Vagina (tissue), 2 donors: ENCODE measurements around the gene PAX2.

Source experiments
- CTCF ChIP-seq, 3 experiments: fragments of 450-650 bp in 2 of 3; fragments of 200-600 bp in 1 of 3; sonication (generic) in 1 of 3; IDR thresholded peaks; one replicate each; pipeline ENCODE4 v1.5.1; 2017 to 2019; ENCODE audit warnings: antibody characterized with exemption in 3 of 3, mild to moderate bottlenecking in 2 of 3, moderate library complexity in 2 of 3
- POLR2A ChIP-seq, 2 donors: fragments of 450-650 bp; IDR thresholded peaks; one replicate each; pipeline ENCODE4 v1.6.1; 2017; ENCODE audit warnings: antibody characterized with exemption in 2 of 2, mild to moderate bottlenecking in 2 of 2, moderate library complexity in 2 of 2
- POLR2AphosphoS5 ChIP-seq, 2 donors: sonication (generic); formaldehyde crosslinking; IDR thresholded peaks; one replicate each; pipeline ENCODE4 v1.9.0; 2017; ENCODE audit warnings: antibody characterized with exemption in 2 of 2, mild to moderate bottlenecking in 2 of 2, low read depth in 1 of 2; ENCODE audit not compliant: insufficient read depth in 1 of 2

GRCh38 chr10:100810835-100811116 lies 65.4 kb downstream of the PAX2 start:
- TF ChIP-seq CTCF (IDR thresholded peaks at IDR 0.05) (no peak), POLR2AphosphoS5 (IDR thresholded peaks at IDR 0.05; ENCODE audit: insufficient read depth in 1 of 2, low read depth in 1 of 2) (no peak), POLR2A (IDR thresholded peaks at IDR 0.05) (no peak)
